ENCODE measurements around the gene WNK2.
"Not testable (repeated sequence)": the region's sequence is repeated elsewhere in the genome, so short reads cannot be mapped to it uniquely, and the experiment has no call there.

WNK2 gene

DNA sequence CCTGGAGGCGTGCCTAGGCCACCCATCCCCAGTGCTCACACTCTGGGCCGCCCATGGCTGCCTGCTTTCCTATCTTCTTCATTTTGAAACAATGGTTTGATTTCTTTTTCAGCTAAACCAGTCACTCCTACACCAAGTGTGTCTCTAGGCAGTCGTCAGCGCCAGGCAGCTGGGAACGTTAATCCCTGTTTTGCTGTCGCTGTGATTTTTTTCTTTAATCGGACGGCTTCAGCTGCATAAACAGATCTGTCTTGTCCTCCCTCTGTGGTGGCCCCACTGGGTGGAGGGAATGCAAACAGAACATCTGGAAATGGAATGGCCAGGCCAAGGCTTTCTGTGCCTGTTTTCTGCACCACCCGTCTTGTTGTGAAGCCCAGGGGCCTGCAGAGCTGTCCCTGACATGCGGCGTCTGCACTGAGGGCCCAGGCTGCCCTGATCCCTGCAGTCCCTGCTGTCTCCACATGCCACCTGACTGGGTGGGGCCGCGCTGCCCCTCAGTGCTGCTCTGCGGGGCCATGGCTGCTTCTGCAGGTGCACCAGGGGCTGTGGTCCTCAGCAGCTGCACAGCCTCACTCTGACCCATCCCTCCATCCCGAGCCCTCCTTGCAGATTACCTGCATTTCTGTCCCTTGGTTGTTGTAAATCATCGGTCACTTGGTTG is 51.5 kb downstream of the WNK2 start:
- DNase-seq (ENCODE audit: low read depth, low spot score), result no peak

DNA sequence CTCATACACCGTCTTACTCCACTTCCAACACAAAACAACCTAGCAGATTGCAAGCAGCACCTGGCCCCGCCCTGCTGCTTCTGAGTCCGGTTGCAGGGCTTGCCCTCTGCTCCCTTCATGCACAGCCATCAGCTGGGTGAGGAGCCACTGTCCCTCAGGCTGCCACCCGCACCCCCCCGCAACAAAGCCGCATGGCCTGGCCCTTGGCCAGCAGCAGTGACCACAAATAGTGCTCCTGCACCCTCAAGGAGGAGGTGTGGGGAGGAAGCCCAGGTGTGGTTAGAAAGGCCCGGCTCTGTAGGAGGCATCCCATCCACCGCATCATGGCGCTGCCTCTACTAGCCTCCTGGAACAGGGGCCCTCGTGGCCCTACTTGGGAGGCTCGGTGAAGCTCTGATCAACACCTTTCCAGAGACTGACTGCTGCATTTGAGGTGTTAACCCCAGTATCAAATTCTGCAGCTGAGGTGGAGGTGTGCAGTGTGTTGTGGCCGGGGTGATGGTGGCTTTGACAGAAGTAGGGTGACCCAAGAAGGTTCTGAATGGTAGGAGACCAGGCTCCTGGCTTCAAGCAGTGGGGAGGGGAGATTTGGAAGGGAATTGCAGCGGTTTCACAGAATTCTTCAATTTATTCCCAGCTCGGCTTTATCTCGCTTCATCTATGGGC is 52.7 kb downstream of the WNK2 start:
- no peak for DNase-seq (ENCODE audit: low read depth, low spot score)

- no peak for DNase-seq (ENCODE audit: low read depth, low spot score)
These were observed 53.6 kb downstream of the WNK2 start for GRCh38 chr9:93237540-93237939.

GRCh38 chr9:93238953-93239925 is 55.3 kb downstream of the WNK2 start:
- DNase-seq (ENCODE audit: low read depth, low spot score), result no peak

GRCh38 chr9:93240891-93241334 is 57.0 kb downstream of the WNK2 start:
- no peak for DNase-seq (ENCODE audit: low read depth, low spot score)

DNA sequence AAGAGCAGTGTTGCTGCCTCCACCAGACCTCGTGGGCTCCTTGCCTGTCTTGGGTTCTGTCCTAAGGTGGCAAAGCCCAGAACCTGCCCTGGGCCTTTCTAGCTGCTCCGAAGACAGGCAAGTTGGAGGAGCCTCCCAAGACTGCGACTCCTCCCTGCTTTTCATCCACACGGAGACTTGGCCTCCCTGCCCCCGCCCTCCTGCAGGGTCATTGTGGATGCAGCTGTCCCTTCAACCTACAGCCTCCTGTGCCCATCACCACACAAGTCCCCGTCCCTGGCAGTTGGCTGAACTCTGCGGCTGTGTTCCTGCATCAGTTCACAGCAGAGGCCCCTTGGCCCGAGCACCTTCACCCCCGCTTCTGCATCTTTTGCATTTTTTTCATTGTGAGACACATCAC is 59.2 kb downstream of the WNK2 start:
- DNase-seq (ENCODE audit: low read depth, low spot score), result no peak

- DNase-seq (ENCODE audit: low read depth, low spot score), result no peak
These were observed 60.2 kb downstream of the WNK2 start for GRCh38 chr9:93244101-93244500.

GRCh38 chr9:93244510-93245436 is 60.8 kb downstream of the WNK2 start:
- no peak for DNase-seq (ENCODE audit: low read depth, low spot score)

- DNase-seq (ENCODE audit: low read depth, low spot score), result no peak
These were observed 61.6 kb downstream of the WNK2 start for GRCh38 chr9:93245437-93245970.

- no peak for DNase-seq (ENCODE audit: low read depth, low spot score)
These were observed 62.2 kb downstream of the WNK2 start for GRCh38 chr9:93246111-93246510.

DNA sequence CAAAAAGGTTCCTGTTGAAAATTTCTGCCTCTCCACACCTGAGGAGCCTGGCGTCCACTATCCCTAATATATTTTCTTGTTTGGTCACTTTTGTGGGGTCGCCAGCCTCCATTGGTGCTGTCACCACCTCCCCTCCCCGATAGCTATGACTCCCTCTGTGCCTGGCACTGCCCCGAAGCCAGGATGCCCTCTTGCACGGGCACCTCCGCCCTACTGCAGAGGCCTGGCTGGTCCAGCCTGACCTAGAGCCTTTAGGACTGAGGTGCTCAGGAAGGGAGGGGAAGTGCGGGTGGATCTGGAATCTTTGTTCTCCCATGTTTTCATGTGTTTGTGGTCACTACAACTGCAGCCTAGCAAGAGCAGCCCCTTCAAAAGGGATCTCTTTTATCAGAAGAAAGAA is 62.6 kb downstream of the WNK2 start:
- no peak for DNase-seq (ENCODE audit: low read depth, low spot score)

GRCh38 chr9:93247099-93247865 is 63.3 kb downstream of the WNK2 start:
- DNase-seq (ENCODE audit: low read depth, low spot score), result no peak

DNA sequence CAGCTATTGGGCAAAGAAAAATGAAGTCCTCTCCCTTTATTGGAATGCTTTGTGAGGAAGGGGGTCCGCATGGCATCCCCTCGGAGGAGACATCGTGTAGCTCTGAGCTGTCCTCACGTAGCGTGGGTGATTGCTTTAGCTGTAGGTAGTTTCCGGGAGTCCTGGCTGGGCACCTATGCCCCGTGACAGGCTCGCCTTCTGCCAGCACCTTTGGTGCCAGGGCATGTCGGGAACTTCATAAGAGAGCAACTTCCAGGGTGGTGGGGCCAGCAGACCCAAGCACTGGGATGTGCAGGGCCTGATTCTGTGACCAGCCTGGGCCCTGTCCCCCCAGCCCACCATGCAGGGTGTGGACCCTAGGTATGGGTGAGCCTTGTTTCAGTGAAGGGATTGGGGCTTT is 64.0 kb downstream of the WNK2 start:
- DNase-seq (ENCODE audit: low read depth, low spot score), result no peak

GRCh38 chr9:93248386-93249040 is 64.6 kb downstream of the WNK2 start:
- DNase-seq (ENCODE audit: low read depth, low spot score), result no peak

DNA sequence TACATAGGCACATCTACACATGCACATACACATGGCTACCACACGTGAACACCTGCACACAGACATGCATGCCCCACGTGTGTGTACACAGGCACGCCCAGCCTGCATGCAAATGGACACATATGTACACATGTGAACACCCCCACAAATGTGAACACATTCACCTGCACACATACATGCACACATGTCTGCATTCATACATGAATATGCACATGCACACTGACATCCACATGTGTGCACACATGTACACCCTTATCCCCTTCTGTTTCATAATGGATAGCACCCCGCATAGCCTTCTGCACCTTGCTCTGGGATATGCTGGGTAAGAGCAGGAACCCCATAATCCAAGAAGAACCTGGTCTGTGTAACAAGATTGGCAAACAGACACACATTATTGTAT is 66.2 kb downstream of the WNK2 start:
- DNase-seq (ENCODE audit: low read depth, low spot score), result no peak

- not testable (repeated sequence) for DNase-seq (ENCODE audit: low read depth, low spot score)
These were observed 67.4 kb downstream of the WNK2 start for GRCh38 chr9:93251309-93251708.

- no peak for DNase-seq (ENCODE audit: low read depth, low spot score)
These were observed 68.3 kb downstream of the WNK2 start for GRCh38 chr9:93252116-93252780.

GRCh38 chr9:93252781-93253530 is 69.0 kb downstream of the WNK2 start:
- DNase-seq (ENCODE audit: low read depth, low spot score), result no peak

Measured in brain pericyte (primary cell).